Transverse colon (tissue), 4 donors: ENCODE measurements around the gene STAM.

ENCODE experiments used
- CTCF ChIP-seq, 5 experiments: fragments of 200-600 bp in 3 of 5; fragments of 450-650 bp in 2 of 5; sonication (generic) in 3 of 5; IDR thresholded peaks; 1 replicate in 2 of 5; 2 replicates in 3 of 5; pipeline ENCODE4 v1.5.1; 2016 to 2017; ENCODE audit warnings: antibody characterized with exemption in 5 of 5, inconsistent platforms in 3 of 5, mild to moderate bottlenecking in 2 of 5, moderate library complexity in 1 of 5
- EP300 ChIP-seq: sonication (generic); formaldehyde crosslinking; IDR thresholded peaks from one replicate; pipeline ENCODE4 v1.6.1; 2017; ENCODE audit warnings: antibody characterized with exemption, low read depth
- POLR2A ChIP-seq: fragments of 450-650 bp; IDR thresholded peaks from one replicate; pipeline ENCODE4 v1.6.1; 2016; ENCODE audit warnings: antibody characterized with exemption, mild to moderate bottlenecking, moderate library complexity
- POLR2AphosphoS5 ChIP-seq, 3 donors: sonication (generic); formaldehyde crosslinking; IDR thresholded peaks; one replicate each; pipeline ENCODE4 v1.6.1; 2016; ENCODE audit warnings: antibody characterized with exemption in 3 of 3

DNA sequence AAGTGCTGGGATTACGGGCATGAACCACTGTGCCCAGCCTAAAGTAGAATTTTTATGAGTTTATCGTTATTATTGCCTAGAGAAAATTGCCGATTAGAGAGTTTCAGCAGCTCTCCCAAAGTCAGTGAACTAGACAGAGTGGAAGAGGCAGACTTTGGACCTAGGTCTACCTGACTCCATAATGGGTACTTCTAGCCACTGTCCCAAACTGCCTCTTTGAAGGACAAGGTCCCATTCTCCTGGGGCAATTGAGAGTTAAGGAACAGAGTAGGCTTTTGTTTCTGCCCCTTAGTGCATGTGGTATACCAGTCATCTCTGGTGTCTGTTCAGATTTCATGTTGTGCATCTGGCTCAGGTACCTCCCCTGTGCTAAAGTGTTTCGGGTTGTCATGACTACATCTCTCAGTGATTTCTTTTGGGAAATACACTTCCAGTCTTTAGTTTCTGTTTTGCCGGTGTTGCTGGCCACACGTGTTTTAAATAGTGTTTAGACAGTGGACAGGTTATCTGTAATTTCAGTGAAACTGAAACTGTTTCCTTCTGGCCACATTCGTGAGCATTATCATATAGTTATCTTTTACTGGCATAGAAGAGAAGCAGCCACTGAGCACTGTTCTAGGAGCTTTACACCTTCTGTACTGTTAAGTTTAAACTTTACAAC is 112.7 kb downstream of the STAM start:
- TF ChIP-seq CTCF (IDR thresholded peaks at IDR 0.05) (no peak), EP300 (peak; percentile 1), POLR2A (no peak), POLR2AphosphoS5 (IDR thresholded peaks at IDR 0.05) (peak in 1 of 3 donors; percentile 6)
